MCF 10A (cell line): ENCODE results near the gene FERMT2. TPM values are rescaled to one million over a fixed set of nuclear protein-coding genes. Genes with fewer than 3 reads are reported as not detected.

Experiments
- BruUV-seq: library from RNA; stranded (reverse); fragments of 400-500 nt; replicated peaks from 2 replicates; lab custom pipeline; 2021; lab: Mats Ljungman, UMichigan
- CTCF ChIA-PET: fragments of 300-600 bp; sonication (Branson Sonifier 250); formaldehyde crosslinking; extraction: SDS; loops from one replicate; lab custom pipeline; 2021; ENCODE audit warnings: antibody characterized with exemption, inconsistent platforms; lab: Yijun Ruan, JAX
- POLR2A ChIA-PET: fragments of 300-600, 350-650 bp; sonication (Branson Sonifier 250); formaldehyde crosslinking; extraction: SDS; loops from one replicate; lab custom pipeline; 2020; ENCODE audit warnings: antibody characterized with exemption, inconsistent platforms; lab: Yijun Ruan, JAX
- DNase-seq: peaks from one replicate; pipeline ENCODE4 v3.0.0-alpha.2; 2018; ENCODE audit not compliant: unreplicated experiment
- H3K27ac Mint-ChIP-seq: one replicate; pipeline ENCODE4 v1.8.0; 2022; ENCODE audit warnings: mild to moderate bottlenecking, low read depth, mixed read lengths; ENCODE audit not compliant: unreplicated experiment
- H3K27me3 Mint-ChIP-seq: one replicate; pipeline ENCODE4 v1.8.0; 2022; ENCODE audit warnings: mixed read lengths; ENCODE audit not compliant: insufficient read depth, unreplicated experiment
- H3K36me3 Mint-ChIP-seq: one replicate; pipeline ENCODE4 v1.8.0; 2022; ENCODE audit warnings: mild to moderate bottlenecking, moderate library complexity, mixed read lengths; ENCODE audit not compliant: insufficient read depth, unreplicated experiment
- H3K4me1 Mint-ChIP-seq: one replicate; pipeline ENCODE4 v1.8.0; 2022; ENCODE audit warnings: mixed read lengths; ENCODE audit not compliant: insufficient read depth, unreplicated experiment
- H3K4me3 Mint-ChIP-seq: one replicate; pipeline ENCODE4 v1.8.0; 2022; ENCODE audit warnings: mild to moderate bottlenecking, moderate library complexity, mixed read lengths; ENCODE audit not compliant: unreplicated experiment
- H3K9me3 Mint-ChIP-seq: one replicate; pipeline ENCODE4 v1.8.0; 2022; ENCODE audit warnings: mixed read lengths; ENCODE audit not compliant: unreplicated experiment
- intact Hi-C: fragments of 100-400 bp; cut with micrococcal nuclease; formaldehyde crosslinking; loops from 2 replicates; pipeline ENCODE4 v1.14.1; 2022
- total RNA-seq: library from RNA; stranded (reverse); gene quantifications from 2 replicates; pipeline ENCODE4 v1.2.3, GENCODE V29; 2022
- TF ChIP-seq, protein P1 (sequence below): fragments of 200-600 bp; IDR thresholded peaks from one replicate; pipeline ENCODE4 v1.8.0; 2022; ENCODE audit warnings: antibody characterized with exemption, mild to moderate bottlenecking; ENCODE audit not compliant: unreplicated experiment

The FERMT2 gene
- total RNA-seq, 1 experiment from 2014 or later: 62.7 TPM

DNA sequence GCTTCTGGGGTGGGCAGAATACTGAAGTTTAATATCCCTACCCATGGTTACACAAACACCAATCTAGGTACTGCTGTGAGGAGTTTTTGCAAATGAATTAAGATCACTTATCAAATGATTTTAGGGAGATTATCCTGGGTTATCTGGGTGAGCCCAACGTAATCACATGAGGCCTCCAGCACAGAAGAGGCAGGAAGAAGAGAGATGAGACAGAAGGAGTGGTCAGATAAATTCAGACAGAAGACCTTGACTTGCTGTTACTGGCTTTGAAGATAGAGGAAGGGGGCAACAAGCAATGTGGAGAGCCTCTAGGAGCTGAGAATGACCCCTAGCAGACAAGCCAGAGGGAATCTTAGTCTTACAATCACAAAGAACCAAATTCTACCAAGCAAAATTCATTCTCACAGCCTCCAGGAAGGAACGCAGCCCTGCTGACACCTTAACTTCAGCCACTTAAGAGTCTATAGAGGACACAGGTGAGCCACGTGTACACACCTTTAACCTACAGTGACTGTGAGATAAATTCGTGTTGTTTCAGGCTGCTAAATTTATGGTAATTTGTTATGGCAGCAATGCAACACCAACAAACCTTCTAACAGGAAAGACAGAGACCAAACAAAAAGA lies 49.4 kb downstream of the FERMT2 start:
- TF ChIP-seq, protein P1, sequence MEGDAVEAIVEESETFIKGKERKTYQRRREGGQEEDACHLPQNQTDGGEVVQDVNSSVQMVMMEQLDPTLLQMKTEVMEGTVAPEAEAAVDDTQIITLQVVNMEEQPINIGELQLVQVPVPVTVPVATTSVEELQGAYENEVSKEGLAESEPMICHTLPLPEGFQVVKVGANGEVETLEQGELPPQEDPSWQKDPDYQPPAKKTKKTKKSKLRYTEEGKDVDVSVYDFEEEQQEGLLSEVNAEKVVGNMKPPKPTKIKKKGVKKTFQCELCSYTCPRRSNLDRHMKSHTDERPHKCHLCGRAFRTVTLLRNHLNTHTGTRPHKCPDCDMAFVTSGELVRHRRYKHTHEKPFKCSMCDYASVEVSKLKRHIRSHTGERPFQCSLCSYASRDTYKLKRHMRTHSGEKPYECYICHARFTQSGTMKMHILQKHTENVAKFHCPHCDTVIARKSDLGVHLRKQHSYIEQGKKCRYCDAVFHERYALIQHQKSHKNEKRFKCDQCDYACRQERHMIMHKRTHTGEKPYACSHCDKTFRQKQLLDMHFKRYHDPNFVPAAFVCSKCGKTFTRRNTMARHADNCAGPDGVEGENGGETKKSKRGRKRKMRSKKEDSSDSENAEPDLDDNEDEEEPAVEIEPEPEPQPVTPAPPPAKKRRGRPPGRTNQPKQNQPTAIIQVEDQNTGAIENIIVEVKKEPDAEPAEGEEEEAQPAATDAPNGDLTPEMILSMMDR: no peak
- Mint-ChIP-seq H3K27me3 (no peaks in the 10 kb centered on the region), H3K36me3 (peaks cover 19% of the 10 kb centered on the region), H3K4me3 (no peak overlapping the region), H3K27ac (peak overlapping the region; percentile 69), H3K4me1 (peaks cover 46% of the 10 kb centered on the region), H3K9me3 (no peaks in the 10 kb centered on the region)
- ChIA-PET CTCF (interaction anchor here (1.6 kb wide), 1 partner anchor 50 kb away, joined by 8 read pairs; the partner anchor contains the start of gene FERMT2), POLR2A (interaction anchor here (0.7 to 3.7 kb wide), 9 partner anchors 10 to 157 kb away, joined by 3 to 28 read pairs (median 4); partner anchors contain the start of gene FERMT2)
- no peak for DNase-seq
- intact Hi-C loops: no loop called here
- BruUV-seq: no TSS peak

DNA sequence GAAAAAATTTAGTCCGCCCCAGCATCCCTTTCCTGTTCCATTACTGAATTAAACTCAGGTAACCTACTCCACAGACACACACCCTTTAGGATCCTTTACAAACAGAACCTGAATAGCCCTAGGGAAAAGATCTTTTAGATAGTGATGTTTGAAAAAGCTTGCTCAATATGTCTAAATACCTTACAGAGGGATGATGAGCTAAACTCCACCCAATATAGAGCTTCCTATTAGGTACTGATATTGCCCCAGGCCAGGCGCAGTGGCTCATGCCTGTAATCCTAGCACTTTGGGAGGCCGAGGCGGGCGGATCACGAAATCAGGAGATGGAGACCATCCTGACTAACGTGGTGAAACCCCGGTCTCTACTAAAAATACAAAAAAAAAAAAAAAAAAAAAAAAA lies 50.1 kb downstream of the FERMT2 start:
- ChIA-PET CTCF (interaction anchor here (1.6 kb wide), 1 partner anchor 51 kb away, joined by 8 read pairs; the partner anchor contains the start of gene FERMT2), POLR2A (interaction anchor here (0.9 to 3.7 kb wide), 8 partner anchors 9 to 89 kb away, joined by 3 to 28 read pairs (median 4); partner anchors contain the start of gene FERMT2)
- Mint-ChIP-seq H3K27ac (peak overlapping the region; percentile 42), H3K4me1 (peaks cover 39% of the 10 kb centered on the region), H3K9me3 (no peaks in the 10 kb centered on the region), H3K27me3 (no peaks in the 10 kb centered on the region), H3K36me3 (peaks cover 19% of the 10 kb centered on the region), H3K4me3 (peak overlapping the region; percentile 40)
- no TSS peak for BruUV-seq
- peak; percentile 33 for DNase-seq
- intact Hi-C loops: no loop called here
- TF ChIP-seq, protein P1: no peak

DNA sequence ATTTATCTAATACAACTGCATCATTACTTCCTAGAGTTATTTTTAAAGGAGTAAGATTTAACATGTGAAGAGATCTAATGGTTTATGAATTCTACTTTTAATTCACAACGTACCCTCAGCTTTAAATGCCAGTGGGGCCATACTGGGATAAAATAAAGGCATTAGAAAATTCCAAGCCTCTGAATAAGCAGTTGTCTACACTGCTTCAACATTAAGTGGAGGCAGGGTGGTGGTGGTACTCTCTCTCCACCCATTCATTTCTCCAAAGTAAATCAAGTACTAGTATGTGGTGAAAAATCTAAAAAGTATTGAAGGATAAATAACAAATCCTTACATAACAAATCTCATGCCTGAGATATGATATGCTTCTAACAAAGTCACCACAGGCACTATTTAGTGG lies 52.4 kb downstream of the FERMT2 start:
- no peaks in the 10 kb centered on the region for H3K9me3 Mint-ChIP-seq
- TF ChIP-seq, protein P1: no peak
- ChIA-PET CTCF (interaction anchor here (1.2 kb wide), 1 partner anchor 25 kb away, joined by 3 read pairs; no protein-coding TSS in a partner anchor), POLR2A (interaction anchor here (0.6 to 3.7 kb wide), 4 partner anchors 16 to 37 kb away, joined by 3 to 28 read pairs (median 3); no protein-coding TSS in a partner anchor)
- intact Hi-C loops: no loop called here
- no peak overlapping the region for H3K4me3 Mint-ChIP-seq
- DNase-seq: no peak
- no TSS peak for BruUV-seq
- H3K27me3 Mint-ChIP-seq: no peaks in the 10 kb centered on the region
- peaks cover 28% of the 10 kb centered on the region for H3K36me3 Mint-ChIP-seq
- peaks cover 36% of the 10 kb centered on the region for H3K4me1 Mint-ChIP-seq
- H3K27ac Mint-ChIP-seq: no peak overlapping the region

DNA sequence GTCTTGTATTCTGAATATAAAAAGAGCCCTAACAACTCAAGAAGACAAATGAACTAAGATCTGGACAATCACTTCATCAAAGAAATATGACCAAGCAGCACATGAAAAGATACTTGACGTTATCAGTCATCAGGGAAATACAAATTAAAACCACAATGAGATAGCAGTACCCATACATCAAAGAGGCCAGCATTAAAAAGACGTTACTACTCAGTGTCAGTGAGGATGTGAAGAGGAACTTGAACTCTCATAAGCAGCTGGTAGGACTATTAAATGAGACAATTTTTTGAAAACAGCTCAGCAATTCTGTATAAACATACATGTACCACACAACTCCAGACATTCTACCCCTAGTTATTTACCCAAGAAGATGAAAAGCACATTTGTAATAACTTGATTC lies 55.9 kb downstream of the FERMT2 start:
- Mint-ChIP-seq H3K4me3 (no peak overlapping the region), H3K27me3 (no peaks in the 10 kb centered on the region), H3K27ac (peak overlapping the region; percentile 10), H3K4me1 (peaks cover 9% of the 10 kb centered on the region), H3K36me3 (peaks cover 34% of the 10 kb centered on the region), H3K9me3 (no peaks in the 10 kb centered on the region)
- TF ChIP-seq, protein P1: no peak
- intact Hi-C loops: no loop called here
- DNase-seq: no peak
- POLR2A ChIA-PET: no interaction called here
- CTCF ChIA-PET: interaction anchor here (0.7 kb wide), 1 partner anchor 1533 kb away, joined by 3 read pairs; no protein-coding TSS in a partner anchor
- BruUV-seq: no TSS peak
